ENCODE results near the gene SEC11A. TPM values are rescaled to one million over a fixed set of nuclear protein-coding genes. Genes with fewer than 3 reads are reported as not detected.
"Not testable (repeated sequence)": the region's sequence is repeated elsewhere in the genome, so short reads cannot be mapped to it uniquely, and the experiment has no call there.

SEC11A gene
- total RNA-seq, 1 donor from 2014 or later, result 185 TPM

DNA sequence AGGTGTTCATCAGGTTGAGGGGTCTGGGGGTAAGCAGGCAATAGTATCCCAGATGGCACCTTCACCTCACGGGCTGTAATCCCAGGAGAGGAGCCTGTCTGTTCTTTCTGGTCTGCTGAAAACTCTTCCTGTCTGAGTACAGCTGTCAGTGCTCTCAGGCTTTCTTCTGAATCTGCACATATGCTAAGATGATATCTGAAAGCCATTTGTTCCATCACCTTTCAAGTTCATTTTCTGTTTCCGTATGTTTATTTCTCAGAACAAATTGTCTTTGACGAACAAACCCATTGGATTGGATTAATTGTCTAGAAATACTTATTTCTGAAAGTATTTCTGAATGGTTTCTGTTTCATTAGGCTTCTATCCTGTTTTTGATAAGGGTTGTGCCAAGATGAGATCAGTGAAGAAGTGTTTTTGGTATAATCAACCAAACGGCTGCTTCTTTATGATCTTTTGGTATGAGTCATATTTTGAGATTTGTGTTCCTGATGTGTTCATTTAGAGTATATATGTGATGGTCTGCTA, 45.7 kb upstream of the SEC11A start:
- Mint-ChIP-seq H3K9me3 (no peaks in the 10 kb centered on the region), H3K4me3 (no peak overlapping the region), H3K27ac (no peak overlapping the region), H3K4me1 (ENCODE audit: unreplicated experiment) (peaks cover 5% of the 10 kb centered on the region), H3K36me3 (peaks cover 8% of the 10 kb centered on the region), H3K27me3 (no peaks in the 10 kb centered on the region)
- TF ChIP-seq, protein P1, sequence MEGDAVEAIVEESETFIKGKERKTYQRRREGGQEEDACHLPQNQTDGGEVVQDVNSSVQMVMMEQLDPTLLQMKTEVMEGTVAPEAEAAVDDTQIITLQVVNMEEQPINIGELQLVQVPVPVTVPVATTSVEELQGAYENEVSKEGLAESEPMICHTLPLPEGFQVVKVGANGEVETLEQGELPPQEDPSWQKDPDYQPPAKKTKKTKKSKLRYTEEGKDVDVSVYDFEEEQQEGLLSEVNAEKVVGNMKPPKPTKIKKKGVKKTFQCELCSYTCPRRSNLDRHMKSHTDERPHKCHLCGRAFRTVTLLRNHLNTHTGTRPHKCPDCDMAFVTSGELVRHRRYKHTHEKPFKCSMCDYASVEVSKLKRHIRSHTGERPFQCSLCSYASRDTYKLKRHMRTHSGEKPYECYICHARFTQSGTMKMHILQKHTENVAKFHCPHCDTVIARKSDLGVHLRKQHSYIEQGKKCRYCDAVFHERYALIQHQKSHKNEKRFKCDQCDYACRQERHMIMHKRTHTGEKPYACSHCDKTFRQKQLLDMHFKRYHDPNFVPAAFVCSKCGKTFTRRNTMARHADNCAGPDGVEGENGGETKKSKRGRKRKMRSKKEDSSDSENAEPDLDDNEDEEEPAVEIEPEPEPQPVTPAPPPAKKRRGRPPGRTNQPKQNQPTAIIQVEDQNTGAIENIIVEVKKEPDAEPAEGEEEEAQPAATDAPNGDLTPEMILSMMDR (conservative IDR thresholded peaks at IDR 0.05), result no peak
- DNase-seq (ENCODE audit: extremely low spot score, unreplicated experiment), result no peak

DNA sequence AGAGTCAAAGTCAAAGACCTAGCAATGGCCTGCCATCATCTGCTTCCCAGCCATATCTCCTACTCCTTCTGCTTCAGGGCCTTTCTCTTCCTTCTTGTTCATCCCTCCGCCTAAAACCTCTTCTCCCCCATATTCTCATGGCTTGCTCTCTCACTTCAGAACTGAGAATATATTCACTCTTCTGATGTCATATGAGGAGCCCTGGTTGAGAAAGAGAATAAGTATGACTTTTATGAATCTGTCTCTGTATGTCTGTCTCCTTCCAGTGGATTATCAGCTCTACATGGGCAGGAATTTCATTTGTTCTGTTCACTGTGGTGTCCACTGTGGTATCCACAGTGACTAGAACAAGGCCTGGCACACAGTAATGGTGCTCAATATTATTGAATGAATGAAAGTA, 44.3 kb upstream of the SEC11A start:
- H3K4me3 Mint-ChIP-seq, result no peak overlapping the region
- no peaks in the 10 kb centered on the region for H3K27me3 Mint-ChIP-seq
- peaks cover 10% of the 10 kb centered on the region for H3K4me1 Mint-ChIP-seq (ENCODE audit: unreplicated experiment)
- no peak overlapping the region for H3K27ac Mint-ChIP-seq
- DNase-seq (ENCODE audit: extremely low spot score, unreplicated experiment), result no peak
- peaks cover 8% of the 10 kb centered on the region for H3K36me3 Mint-ChIP-seq
- no peaks in the 10 kb centered on the region for H3K9me3 Mint-ChIP-seq
- TF ChIP-seq, protein P1 (conservative IDR thresholded peaks at IDR 0.05), result no peak

DNA sequence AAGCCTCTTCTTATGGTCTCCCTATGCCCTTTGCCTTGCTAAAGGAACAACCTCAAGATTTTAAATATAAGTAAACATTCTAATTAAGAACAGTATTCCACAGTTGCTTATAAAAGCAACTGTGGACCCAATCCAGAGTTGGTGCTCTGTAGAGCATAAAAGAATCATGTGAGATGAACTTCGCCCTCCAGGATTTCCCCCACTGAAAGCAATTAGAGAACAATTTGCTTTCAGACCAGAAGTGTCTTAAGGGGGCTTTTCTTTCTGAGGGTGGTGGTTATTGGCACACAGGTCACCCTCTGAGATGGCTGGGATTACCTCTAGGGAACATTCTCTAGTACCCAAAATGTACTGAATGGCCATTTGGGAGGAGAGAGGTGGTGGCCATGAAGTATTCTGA, 43.1 kb upstream of the SEC11A start:
- TF ChIP-seq, protein P1 (conservative IDR thresholded peaks at IDR 0.05), result no peak
- DNase-seq (ENCODE audit: extremely low spot score, unreplicated experiment), result no peak
- Mint-ChIP-seq H3K4me3 (no peak overlapping the region), H3K27me3 (no peaks in the 10 kb centered on the region), H3K9me3 (no peaks in the 10 kb centered on the region), H3K36me3 (no peaks in the 10 kb centered on the region), H3K27ac (no peak overlapping the region), H3K4me1 (ENCODE audit: unreplicated experiment) (peaks cover 11% of the 10 kb centered on the region)

DNA sequence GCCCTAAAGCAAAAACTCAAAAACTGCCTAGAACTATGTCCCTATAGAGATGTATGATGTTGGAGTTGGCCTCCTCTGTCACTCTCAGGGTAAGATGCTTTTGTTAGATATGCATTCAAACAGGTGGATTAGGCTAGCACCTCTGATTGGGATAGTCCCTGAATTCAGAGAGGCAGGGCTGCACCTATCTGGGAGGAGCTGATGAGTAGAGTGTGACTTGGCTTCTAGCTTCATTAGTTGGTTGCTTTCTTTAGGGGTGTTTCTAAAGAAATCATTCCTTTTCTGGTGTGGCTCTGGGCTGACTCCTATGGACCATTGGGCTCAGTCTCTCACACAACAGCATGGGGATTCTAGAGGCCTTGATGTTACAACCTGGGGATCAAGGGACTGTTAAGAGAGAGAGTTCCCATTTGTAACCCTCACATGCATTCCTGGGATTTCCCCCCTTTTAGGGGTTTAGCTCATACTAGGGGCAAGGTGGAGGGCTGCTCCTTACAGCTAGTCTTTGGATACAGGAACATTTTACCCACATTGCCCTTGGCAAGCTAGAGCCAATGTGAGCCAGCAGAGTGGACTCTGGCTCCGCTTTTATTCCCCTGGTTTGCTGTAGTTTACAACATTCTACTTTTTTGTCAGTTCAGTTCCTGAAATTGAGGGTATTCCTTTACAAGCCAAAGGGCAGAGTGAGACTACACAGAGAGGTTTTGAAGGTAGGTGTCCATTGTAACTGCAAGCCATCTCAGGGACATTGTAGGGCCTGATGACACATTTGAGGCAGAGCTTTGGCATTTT, 40.0 kb upstream of the SEC11A start:
- Mint-ChIP-seq H3K4me1 (ENCODE audit: unreplicated experiment) (peaks cover 31% of the 10 kb centered on the region), H3K27me3 (no peaks in the 10 kb centered on the region), H3K36me3 (peaks cover 14% of the 10 kb centered on the region), H3K4me3 (no peak overlapping the region), H3K27ac (no peak overlapping the region), H3K9me3 (no peaks in the 10 kb centered on the region)
- TF ChIP-seq, protein P1 (conservative IDR thresholded peaks at IDR 0.05), result no peak
- no peak for DNase-seq (ENCODE audit: extremely low spot score, unreplicated experiment)

DNA sequence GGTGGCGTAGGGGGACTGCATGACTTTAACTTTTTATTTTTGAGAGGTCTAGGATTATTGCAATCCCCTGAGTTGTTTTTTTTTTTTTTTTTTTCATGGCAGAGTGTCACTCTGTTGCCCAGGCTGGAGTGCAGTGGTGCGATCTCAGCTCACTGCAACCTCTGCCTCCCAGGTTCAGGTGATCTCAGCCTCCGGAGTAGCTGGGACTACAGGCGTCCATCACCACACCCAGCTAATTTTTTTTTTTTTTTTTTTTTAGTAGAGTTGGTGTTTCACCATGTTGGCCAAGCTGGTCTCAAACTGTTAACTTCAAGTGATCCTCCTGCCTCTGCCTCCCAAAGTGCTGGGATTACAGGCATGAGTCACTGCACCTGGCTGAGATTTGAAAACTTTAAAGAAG, 39.0 kb upstream of the SEC11A start:
- not testable (repeated sequence) for H3K4me3 Mint-ChIP-seq; DNase-seq (ENCODE audit: extremely low spot score, unreplicated experiment); H3K27me3 Mint-ChIP-seq; H3K27ac Mint-ChIP-seq; H3K9me3 Mint-ChIP-seq
- H3K36me3 Mint-ChIP-seq, result peaks cover 18% of the 10 kb centered on the region
- peaks cover 40% of the 10 kb centered on the region for H3K4me1 Mint-ChIP-seq (ENCODE audit: unreplicated experiment)

DNA sequence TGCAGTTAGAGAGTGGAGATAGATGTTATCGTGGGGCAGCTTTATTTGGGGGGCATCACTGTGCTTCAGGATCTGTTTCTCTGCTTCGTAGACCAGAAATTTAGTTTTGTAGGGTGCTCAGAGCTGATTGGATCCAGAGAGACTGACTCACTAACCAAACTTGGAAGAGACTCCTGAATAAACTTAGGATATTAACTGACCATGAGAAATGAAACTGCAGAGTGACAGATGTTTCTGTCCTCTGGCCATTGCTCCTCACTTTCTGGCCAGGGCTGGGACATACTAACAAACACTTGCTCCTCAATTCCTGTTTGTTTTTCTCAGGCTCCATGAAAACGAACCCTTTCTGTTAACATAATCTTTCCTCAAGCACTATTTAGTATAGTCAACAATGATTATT, 36.8 kb upstream of the SEC11A start:
- TF ChIP-seq, protein P1 (conservative IDR thresholded peaks at IDR 0.05), result no peak
- Mint-ChIP-seq H3K27ac (no peak overlapping the region), H3K9me3 (no peaks in the 10 kb centered on the region), H3K4me3 (no peak overlapping the region), H3K36me3 (peaks cover 19% of the 10 kb centered on the region), H3K27me3 (no peaks in the 10 kb centered on the region), H3K4me1 (ENCODE audit: unreplicated experiment) (peaks cover 45% of the 10 kb centered on the region)
- no peak for DNase-seq (ENCODE audit: extremely low spot score, unreplicated experiment)

Measured in type B pancreatic cell (in vitro differentiated cells).